Measurements from ENCODE around the gene ST6GALNAC3.
A peak's percentile ranks its signal among the peaks of the same experiment; 100 is the strongest.
"Not testable (repeated sequence)": the region's sequence is repeated elsewhere in the genome, so short reads cannot be mapped to it uniquely, and the experiment has no call there.

The ST6GALNAC3 gene

DNA sequence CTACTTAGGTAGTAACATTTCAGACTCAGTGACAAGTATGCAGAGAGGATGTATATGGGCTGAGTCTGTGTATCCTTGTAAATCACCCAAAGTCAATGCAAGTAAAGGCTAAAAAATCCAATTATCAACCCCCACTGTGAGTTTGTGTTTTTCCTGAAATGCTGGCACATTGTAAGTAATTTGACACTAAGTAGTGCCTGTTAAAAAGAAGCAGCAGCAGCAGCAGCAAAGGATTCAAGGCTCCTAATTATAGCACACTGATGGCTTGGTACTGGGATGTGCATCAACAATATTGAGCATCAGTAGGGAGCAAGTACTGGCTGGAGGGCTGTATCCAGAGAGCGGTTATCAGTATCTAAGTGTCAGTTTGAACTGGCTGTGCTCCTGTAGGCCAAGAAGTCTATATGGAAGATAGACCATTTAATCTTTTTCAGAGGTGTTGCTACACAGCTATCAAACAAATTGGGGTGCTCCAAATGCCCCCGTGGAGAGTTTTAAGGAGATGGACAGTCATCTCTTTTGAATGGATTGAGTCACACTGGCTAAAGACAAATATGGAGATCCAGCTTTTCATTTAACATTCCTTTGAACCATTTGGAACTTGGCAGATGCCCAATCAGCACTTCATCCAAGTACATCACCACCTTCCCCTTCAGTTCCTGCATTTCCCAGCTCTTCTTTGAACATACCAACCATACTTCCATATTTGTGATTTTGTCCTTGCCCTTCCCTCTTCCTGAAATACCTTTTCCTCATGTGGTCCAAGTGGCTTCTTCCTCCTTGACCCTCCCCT, 551.5 kb downstream of the ST6GALNAC3 start:
- DNase-seq (ENCODE audit: low spot score) = peak; percentile 23

DNA sequence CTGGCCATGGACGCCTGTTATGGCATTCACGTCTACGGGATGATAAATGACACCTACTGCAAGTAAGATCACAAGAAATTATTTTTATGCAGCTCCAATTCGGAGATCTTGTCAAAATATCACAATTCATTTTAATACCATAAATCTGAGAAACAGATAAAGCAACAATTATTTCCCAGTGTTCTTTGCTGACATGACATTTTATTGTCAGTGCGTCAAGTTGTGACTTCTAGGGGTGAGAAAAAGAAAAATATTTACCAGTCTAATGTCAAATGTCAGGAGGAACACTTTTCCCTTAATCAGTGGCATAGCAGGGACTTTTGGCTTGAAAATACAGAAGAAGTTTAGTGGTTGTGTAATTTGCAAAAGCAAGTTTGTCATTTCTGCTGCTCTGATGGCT, 553.0 kb downstream of the ST6GALNAC3 start:
- no peak for DNase-seq (ENCODE audit: low spot score)

DNA sequence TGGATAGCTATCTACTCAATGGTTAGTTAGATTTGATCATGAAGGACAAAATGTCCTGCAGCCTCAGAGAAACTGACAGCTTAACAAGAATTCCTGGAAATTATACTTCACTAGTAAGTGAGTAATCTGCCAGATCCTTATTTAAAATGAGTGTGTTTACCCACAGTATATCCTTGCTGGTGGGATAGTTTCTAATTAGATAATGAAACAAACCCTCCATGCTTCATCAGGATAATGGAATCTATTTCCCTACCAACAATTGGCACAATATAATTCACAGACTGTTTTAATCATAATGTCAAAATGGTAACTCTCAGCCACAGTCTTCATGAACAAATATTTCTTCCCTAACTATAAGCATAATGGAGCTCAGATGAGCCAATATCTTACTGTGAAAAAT, 553.4 kb downstream of the ST6GALNAC3 start:
- no peak for DNase-seq (ENCODE audit: low spot score)

DNA sequence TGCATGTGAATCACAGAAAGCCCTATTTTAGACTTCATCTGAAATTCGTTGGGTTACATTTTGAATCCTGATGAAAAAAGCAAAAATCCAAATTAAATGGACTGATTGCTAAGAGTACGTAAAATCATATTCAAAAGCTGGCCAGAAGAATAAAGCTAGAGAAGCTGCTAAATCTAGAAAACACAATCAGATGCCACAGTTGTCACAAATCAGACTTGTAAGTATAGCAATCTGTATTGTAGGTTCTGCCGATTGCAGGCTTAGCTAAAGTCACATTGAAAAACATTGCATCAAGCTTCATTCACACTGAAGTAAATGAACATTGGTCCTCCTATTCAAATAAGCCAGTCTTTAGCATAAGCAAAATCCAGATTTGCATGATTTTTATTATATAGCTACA, 557.6 kb downstream of the ST6GALNAC3 start:
- no peak for DNase-seq (ENCODE audit: low spot score)

DNA sequence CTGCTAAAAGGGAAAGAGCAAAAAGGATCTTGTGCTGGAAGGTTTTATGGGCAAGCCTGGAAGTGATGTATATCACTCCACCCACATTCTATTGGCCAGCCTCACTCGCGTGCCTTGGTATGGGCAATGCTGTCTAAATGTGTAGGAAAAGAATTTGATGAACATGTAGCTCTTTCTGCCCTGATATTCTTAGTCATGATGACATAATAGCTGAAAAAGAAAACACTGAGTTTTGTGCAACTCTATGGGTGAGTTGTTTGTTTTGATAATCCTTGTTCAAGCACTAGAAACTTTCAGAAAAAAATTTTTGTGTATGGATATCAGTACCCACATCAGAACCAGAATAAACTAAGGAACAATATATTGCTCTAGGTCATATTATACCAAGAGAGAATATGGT, 561.2 kb downstream of the ST6GALNAC3 start:
- DNase-seq (ENCODE audit: low spot score) = no peak

DNA sequence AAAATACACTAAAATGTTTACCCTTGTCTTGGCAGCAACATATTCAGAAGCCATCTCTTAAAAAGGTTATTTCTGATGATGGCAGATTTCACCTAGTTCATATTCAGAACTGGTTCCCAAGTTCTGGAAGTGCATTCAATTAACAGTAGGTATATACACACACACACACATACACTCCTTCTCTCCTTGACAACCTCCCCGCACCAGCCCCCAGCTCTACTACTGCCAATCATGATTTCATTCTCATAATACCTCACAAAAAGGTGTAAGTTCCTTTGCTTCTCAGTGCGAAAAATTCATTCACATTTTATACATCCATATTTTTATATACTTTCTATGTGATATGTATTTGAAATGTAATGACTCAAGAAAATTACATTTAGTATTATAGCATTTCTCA, 564.6 kb downstream of the ST6GALNAC3 start:
- DNase-seq (ENCODE audit: low spot score) = no peak

DNA sequence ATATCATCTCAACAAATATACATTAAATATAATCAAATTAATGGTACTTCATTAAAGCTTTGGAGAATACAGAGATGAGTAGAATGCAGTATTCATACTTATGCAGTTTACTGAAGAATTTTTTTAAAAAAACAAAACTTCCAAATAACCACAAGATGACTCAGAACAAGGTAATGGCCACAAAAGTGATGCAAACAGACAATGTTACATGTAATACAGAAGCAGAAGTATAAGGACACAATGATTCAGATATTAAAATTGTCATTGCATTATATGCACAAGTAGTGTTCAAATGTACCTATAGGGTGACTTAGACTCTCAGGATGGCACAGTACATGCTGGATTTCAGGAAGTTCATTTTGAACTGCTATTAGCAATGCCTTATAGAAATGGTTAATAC, 565.5 kb downstream of the ST6GALNAC3 start:
- DNase-seq (ENCODE audit: low spot score) = no peak

DNA sequence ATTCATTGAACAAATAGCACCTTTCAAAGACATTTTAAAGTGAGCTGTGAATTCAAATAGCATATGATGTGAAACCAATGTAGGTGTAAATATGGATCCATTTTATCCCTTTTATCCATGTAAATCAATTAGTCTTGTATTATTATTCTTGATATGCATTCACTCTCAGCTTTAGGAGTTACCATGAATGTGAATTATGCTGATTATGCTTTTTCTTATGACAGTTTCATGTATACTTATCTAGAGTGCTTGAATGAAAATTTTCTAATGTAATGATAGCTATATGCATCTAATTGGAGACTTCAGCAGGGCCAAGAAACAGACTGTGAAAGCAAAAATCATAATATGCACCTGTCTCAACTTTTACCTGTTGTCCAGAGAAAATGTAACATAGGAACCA, 566.2 kb downstream of the ST6GALNAC3 start:
- no peak for DNase-seq (ENCODE audit: low spot score)

DNA sequence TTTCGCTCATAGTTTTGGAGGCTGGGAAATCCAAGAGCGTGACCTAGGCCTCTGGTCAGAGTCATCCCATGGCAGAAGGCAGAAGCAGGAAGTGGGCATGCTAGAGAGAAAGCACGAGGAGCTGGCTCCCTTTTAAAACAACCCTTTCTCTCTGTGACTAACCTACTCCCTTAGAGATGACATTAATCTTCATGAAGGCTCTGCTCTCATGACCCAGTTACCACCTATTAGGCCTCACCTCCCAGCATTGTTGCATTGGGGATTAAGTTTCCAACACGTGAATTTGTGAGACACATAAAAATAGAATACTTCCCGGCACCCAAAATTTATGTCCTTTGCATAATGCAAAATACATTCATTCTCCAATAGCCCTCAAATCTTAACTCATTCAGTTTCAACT, 569.6 kb downstream of the ST6GALNAC3 start:
- DNase-seq (ENCODE audit: low spot score) = no peak

DNA sequence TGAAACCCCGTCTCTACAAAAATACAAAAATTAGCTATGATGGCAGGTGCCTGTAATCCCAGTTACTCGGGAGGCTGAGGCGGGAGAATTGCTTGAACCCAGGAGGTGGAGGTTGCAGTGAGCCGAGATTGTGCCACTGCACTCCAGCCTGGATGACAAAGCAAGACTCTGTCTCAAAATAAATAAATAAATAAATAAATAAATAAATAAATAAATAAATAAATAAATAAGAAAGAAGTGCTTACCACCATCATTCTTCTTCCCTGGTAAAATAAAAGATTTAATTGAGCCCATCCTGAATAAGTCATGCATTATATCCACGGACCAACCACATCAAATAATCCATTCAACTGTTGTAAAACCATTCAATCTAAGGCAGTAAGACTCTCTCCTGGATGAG, 578.3 kb downstream of the ST6GALNAC3 start:
- not testable (repeated sequence) for DNase-seq (ENCODE audit: low spot score)

DNA sequence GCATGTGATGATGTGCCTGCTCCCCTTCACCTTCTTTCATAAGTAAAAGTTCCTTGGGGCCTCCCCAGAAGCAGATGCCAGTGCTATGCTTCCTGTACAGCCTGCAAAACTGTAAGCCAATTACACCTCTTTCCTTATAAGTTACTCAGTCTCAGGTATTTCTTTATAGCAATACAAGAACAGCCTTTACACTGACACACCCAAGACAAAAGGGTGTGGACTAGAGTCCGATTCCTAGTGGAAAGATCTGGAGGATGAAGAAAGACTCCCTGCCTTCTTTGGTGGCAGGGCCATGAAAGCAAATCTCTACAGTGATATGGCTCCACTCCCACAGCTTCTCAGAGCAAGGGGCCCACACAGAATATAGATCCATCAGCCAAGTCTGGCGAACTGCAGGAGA, 583.1 kb downstream of the ST6GALNAC3 start:
- DNase-seq (ENCODE audit: low spot score) = no peak

DNA sequence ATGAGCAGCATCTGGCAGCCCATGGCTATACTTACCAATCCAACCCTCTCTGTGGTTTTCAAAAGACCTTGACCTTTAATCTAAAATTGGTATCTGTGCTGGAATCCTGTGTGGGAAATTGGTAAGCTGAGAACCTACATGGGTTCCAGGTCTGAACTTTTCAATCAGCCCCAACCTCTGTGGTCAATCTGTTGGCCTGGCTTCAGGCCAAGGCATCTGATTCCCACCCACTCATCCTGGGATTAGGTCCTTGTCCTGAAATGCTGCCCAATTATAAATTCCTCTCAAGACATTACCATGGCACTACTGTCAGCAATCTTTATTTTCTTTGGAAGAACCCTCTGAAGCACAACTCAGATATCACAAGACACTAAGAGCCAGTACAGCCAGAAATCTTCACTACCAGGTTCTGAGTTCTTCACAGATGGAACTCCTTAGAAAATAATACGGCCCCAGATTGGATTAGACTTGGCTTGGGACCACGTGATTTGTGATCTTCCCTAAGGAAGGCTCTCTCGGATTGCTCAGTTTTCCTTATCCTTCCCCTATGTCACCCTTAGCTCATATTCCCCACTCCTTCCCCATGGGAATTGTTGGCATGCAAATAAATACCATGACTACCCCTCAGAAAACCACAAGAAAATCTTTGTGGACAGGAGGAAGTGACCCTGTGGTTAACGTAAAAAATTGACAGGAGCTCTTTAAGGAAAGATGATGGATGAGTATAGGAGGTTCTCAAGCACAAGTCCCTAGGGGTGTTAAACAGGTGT, 584.8 kb downstream of the ST6GALNAC3 start:
- no peak for DNase-seq (ENCODE audit: low spot score)

DNA sequence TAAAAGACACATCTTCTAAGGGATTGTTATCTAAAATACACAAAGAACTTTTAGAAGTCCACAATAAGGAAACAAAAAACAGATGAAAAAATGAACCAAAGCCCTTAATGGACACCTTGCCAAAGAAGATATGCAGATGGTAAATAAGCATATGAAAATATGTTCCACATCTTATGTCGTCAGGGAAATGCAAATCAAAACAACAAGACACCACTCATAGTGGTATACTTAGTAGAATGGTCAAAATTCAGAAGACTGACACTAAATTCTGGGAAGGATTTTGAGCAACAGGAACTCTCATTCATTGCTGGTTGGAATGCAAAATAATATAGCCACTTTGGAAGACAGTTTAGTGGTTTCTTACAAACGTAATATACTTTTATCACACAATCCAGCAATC, 587.0 kb downstream of the ST6GALNAC3 start:
- no peak for DNase-seq (ENCODE audit: low spot score)

DNA sequence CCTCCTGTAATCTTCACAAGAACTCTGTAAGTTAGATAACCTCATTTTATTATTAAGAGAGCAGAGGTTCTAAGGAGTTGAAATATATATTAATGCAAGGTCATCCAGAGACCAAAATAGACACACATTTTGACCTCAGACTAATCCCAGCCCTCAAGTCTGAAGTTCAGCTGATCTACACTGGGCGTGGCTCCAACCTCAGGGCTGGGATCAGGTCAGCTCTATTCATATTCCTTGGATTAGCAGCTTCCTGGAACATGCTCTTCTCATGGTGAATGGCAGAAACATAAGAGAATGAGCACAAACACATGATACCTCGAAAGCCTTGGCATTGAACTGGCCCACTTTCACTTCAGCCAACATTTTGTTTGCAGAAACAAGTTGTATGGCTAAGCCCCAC, 592.0 kb downstream of the ST6GALNAC3 start:
- DNase-seq (ENCODE audit: low spot score) = no peak

DNA sequence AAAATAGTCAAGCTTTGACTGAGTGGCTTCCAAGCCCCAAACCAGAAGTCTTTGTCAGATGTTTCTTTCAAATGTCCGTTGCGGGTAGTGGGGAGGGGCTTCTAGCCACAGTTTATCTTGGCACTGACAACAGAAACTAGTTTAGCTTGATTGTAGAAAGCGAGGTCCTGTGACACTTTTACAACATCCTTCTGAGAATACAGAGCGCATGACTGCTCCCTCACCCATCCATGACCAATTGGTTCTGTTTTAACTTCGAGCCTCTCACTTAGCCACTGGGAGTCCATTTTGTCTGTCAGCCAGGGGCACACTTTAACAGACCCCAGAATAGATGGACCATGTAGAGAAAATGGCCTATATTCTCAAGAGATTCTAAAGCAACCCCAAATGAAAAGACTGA, 593.5 kb downstream of the ST6GALNAC3 start:
- DNase-seq (ENCODE audit: low spot score) = no peak

DNA sequence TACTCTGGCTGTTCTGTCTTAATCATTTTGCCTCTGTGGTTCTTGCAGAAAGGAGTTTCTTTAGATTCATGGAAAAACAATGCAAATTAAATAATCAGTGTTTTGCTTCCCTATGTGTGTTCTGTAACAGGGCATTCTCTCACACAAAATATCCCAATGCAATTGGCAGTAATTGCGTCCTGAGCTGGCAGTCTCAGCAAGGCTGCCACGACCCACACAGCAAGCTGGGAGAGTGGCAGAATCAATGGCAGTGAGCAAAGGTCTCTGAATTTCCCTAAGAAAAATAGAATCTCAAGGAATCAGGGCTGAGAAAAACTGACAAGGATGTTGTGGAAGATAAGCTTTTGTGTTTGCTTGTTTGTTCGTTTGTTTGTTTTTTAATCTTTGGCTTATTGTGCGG, 594.6 kb downstream of the ST6GALNAC3 start:
- DNase-seq (ENCODE audit: low spot score) = no peak

DNA sequence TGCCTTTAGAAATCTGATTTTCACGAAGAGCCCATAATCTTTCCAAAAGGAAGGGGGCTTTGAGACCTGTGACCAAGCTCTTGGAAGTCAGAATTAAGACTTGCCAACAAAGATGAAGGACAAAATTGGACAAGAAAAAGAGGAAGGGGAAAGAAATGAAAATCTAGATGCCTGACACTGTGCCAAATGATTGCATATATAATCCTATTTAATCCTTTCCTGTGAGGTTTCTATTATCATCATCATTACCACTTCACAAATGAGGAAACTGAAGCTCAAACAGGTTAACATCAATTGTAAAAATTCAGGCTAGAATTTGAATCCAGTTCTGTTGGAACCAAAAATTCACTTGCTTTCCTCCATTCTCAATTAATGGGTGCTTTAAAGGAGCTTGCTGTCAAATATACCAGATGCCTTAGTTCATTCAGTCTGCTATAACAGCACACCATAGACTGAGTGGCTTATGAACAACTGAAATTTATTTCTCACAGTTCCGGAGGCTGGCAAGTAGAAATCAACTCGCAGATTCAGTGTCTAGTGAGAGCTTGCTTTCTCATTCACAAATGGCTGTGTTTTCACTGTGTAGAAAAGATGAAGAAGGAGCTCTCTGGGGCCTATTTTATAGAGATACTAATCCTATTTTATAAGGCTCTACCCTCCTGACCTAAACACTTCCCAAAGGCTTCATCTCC, 595.2 kb downstream of the ST6GALNAC3 start:
- DNase-seq (ENCODE audit: low spot score) = no peak

DNA sequence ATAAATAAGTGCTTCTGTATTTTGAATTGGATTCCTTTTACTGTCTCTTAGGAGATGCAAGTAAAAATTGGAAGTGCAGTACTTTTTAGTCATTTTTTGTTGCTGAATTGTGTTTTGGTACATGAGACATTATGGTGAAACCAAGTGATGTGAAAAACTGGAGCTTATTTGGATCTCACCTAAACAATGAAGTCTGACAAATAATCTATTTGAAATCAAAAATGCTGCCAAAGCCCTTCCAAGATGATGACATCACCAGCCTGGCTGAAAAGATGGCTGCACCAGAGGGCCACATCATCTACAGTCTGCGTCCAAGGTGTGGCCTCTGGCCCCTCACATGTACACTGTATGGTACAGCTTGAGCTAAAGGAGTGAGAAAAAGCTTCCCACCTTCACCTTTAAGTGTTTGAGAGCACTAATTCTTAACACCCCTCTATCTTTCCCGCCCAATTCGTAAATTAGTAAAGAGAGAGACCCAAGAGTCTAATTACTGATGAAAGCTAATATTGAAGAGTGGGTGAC, 600.2 kb downstream of the ST6GALNAC3 start:
- no peak for DNase-seq (ENCODE audit: low spot score)

DNA sequence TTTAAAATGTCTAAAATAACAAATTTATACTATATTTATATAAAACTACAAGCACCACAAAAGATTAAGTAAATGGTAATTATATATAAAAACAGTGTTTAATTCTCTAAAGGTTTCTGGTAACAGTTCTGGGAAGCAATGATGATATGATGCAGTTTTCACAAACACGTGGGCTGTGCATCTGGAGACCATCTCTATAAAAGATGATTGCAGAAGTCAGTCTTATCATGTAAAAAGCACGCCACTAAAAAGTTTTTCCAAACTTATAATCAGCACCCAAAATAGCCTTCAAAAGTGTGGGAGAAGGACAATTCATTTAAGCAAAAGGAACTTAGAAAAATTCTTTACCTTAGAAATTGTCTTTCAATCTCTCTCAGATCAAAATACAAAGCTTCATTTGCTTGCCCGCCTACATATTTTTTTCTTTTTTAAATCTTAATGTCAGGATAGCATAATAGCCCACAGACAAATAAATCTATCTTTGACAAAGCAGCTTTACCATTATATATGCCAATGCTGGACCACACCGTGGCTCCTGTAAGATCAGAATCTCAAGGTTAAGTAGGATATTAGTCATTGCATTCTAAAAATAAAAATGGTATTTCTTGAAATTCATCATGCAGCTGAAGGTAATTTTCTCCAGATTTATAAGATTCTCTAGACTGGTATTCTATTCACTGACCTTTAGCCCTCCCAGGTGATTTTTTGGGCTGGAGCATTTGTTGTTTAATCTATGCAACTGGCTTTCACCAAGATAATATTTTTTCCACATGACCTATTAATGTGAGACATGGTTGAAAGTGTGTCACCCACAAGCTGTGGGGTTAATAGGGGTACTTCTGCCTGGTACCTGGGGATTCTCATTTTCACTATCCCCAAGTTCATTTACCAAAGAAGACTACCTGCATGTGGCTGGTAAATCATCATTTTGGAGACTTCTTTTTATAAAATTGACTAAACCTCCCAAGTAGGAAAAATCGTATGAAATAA, 603.2 kb downstream of the ST6GALNAC3 start:
- no peak for DNase-seq (ENCODE audit: low spot score)

DNA sequence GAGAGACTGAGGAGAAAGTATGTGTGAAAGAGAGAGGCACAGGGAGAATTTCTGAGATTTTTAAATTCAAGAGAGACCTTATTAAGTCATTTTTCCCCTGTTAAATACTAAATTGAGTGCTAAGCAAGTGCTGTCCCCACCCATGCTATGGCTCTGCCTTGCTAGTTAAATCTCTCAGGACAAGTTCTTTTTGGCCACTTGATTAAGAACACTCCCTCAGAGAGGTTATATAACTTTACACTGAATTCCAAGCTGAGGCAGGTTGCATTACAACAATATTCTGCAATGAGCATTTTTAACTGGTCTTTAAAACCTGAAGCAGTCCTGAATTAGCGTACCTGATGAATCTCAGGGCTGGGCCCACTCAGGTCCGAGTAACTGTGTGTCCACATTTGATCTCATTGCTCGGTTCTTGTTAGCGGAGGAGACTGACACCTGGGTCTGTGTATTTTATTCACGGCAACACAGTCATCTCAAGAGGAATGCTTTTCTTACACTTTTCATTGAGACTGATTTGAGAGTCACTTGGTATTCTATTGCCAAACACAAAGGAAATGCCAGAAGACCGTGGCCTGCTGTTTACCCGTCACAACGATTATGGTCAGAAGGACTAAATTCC, 605.1 kb downstream of the ST6GALNAC3 start:
- DNase-seq (ENCODE audit: low spot score) = no peak

DNA sequence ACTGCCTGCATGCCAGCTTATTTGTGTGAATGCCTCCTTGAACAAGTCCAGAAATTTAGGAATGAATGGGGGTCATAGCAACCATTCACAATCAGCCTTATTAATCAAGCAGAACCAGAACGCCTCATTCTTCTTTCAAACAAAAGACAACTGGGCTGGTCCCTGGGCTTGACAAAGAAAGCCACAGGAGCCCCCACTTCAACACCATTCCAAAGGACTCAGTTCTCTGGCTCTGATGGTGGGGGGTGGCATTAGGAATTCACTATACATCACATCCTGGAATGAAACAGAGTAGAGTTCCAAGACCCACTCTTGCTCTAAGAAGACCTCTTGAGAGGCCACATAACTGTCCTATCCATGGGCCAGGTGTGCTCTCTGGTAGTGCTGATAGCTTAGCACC, 606.1 kb downstream of the ST6GALNAC3 start:
- DNase-seq (ENCODE audit: low spot score) = no peak

All from SK-N-DZ (cell line).